Measurements from ENCODE around the gene CAMTA1.

DNA sequence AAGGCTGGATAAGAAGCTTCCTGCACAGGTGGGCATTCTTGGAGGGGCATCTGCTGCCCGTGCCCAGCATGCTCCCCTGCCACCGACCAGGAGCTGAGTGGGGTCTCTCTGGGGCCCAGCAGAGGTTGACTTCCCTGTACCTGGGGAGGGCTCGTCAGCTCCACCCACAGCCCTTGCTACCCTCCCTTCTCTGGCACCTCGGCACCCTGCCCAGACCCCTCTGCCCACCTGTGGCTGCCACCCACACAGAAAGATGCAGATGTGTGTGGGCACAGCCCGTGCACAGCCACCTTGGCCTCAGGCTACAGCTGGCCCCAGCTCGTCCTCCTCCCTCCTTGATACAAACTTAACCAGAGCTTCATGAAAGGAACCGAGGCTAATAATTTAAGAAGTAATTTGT lies 744.7 kb downstream of the CAMTA1 start:
- TF ChIP-seq, protein P1, sequence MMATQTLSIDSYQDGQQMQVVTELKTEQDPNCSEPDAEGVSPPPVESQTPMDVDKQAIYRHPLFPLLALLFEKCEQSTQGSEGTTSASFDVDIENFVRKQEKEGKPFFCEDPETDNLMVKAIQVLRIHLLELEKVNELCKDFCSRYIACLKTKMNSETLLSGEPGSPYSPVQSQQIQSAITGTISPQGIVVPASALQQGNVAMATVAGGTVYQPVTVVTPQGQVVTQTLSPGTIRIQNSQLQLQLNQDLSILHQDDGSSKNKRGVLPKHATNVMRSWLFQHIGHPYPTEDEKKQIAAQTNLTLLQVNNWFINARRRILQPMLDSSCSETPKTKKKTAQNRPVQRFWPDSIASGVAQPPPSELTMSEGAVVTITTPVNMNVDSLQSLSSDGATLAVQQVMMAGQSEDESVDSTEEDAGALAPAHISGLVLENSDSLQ (IDR thresholded peaks at IDR 0.05) = no peak
- TF ChIP-seq SUZ12 (IDR thresholded peaks at IDR 0.05) (no peak), ELF4 (IDR thresholded peaks at IDR 0.05) (no peak), NFRKB (IDR thresholded peaks at IDR 0.05) (no peak)
